Left ventricle myocardium superior (tissue), 1 donor: Measurements from ENCODE around the gene PKD2. TPM values are rescaled to one million over a fixed set of nuclear protein-coding genes. Genes with fewer than 3 reads are reported as not detected.
A peak's percentile ranks its signal among the peaks of the same experiment; 100 is the strongest.

ENCODE experiments used
- ATAC-seq: fragments of 200-7000 bp; cut with Tn5 transposase; one replicate; pipeline ENCODE4 v1.9.1; 2020; ENCODE audit warnings: mild to moderate bottlenecking, moderate library complexity
- DNase-seq: peaks from one replicate; pipeline ENCODE4 v3.0.0-alpha.2; 2020
- intact Hi-C: fragments of 100-400 bp; cut with micrococcal nuclease; formaldehyde crosslinking; loops from one replicate; pipeline ENCODE4 v1.11.0; 2022
- total RNA-seq: library from RNA; stranded (reverse); fragmentation: NEBNext Ultra II Directional; extraction: Animal tissue kit (Norgen Biotek cat#: 25700); gene quantifications from one replicate; pipeline ENCODE4 v1.2.1, GENCODE V29; 2021
- donor health status: DM: no; HTN: yes; CAD: no; lungs with severe emphysema.

PKD2 gene
- total RNA-seq, 1 donor from 2014 or later, result 13.3 TPM

DNA sequence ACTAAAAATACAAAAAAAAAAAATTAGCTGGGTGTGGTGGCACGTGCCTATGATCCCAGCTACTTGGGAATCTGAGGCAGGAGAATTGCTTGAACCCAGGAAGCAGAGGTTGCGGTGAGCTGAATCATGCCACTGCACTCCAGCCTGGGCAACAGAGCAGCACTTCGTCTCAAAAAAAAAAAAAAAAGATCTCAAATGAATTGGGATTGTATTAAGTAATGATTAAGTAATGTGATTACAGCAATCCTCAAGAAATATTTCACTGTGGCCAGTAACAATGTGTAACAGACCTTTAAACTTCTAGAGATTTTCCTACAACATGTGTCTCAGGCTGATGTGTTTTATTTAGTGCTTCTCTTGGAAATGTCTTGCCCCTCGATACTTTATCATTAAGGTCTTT is 46.8 kb downstream of the PKD2 start:
- intact Hi-C loops, result no loop called here
- ATAC-seq, result no peak
- no peak for DNase-seq

GRCh38 chr4:88054901-88055300 is 47.5 kb downstream of the PKD2 start:
- DNase-seq (no peak), ATAC-seq (peak; percentile 71)
- intact Hi-C loops, result no loop called here

DNA sequence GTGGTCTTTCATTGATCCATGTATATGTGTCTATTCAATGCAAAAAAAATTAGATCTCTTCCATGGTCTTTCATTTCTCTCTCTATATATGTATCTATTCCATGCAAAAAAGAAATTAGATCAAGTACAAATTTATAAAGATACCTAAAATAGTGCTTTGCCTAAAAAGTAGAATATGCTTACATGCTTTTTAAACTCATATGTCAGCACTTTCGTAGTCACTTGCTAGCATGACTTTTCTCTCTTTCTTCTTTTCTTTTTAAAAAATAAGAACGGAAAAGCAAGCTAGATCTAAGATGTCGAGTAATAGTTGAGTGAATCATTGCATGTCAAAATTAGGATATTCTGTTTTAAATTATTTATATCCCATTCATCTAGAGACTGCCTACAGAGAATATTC is 50.9 kb downstream of the PKD2 start:
- ATAC-seq (no peak), DNase-seq (no peak)
- intact Hi-C loops, result no loop called here

DNA sequence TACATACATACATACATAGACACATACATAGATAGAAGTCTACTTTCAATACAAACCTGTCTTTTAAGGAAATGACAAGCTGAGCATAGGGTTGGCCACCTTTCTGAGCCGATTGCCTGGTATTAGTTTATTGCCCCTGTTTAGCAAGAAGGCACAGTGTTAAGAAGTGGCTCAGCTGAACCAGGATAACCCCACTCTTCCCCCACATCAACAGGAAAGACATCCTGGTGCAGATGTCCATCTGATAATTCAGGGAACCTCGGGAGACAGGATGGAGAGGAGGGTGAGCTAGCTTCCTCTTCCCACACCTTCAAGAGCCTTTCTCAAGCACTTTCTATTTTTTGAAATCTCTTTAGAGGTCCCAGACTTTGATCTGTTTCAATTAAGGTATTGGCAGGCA is 52.3 kb downstream of the PKD2 start:
- no peak for ATAC-seq
- intact Hi-C loops, result no loop called here
- no peak for DNase-seq

- no peak for DNase-seq
- ATAC-seq, result no peak
- intact Hi-C loops, result no loop called here
Measured at GRCh38 chr4:88060431-88060830, 53.0 kb downstream of the PKD2 start.

GRCh38 chr4:88062311-88062710 is 54.9 kb downstream of the PKD2 start:
- ATAC-seq (no peak), DNase-seq (no peak)
- intact Hi-C loops, result no loop called here

- DNase-seq, result no peak
- no peak for ATAC-seq
- intact Hi-C loops, result no loop called here
Measured at GRCh38 chr4:88062843-88063242, 55.4 kb downstream of the PKD2 start.

DNA sequence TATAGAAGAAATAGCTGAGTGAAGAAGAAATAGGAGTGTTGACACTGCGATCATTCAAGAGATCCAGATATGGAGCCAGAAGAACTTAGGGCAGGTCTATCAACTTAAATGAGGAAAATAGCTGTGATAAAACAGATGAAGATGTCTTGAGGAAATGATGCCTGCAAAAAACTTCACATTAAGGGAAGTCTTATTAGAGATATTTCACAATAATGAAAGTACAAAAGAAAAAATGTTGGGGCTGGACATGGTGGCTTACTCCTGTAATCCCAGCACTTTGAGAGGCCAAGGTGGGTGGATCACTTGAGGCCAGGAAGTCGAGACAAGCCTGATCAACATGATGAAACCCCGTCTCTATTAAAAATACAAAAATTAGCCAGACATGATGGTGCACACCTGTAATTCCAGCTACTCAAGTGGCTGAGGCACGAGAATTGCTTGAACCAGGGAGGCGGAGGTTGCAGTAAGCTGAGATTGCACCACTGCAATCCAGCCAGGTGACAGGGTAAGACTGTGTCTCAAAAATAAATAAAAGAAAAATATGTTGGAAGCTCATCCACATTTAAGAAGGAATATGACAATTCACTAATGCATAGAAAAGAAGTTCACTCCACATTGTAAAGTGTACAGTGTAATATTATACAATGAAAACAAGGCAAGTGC is 56.3 kb downstream of the PKD2 start:
- intact Hi-C loops, result no loop called here
- no peak for ATAC-seq
- DNase-seq, result no peak

DNA sequence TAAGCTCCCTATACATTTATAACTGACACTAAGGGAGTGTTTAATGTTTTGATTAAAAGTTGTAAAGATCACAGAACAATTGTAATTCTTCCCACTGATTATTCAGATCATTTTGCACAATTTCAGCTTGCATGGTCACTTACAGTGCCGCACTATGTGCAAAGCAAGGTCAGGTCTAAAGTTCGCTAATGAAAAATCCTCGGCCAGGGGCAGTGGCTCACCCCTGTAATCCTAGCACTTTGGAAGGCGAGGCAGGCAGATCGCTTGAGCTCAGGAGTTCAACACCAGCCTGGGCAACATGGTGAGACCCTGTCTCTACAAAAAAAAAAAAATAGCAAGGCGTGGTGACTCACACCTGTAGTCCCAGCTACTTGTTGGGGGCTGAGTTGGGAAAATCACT is 57.0 kb downstream of the PKD2 start:
- no peak for ATAC-seq

DNA sequence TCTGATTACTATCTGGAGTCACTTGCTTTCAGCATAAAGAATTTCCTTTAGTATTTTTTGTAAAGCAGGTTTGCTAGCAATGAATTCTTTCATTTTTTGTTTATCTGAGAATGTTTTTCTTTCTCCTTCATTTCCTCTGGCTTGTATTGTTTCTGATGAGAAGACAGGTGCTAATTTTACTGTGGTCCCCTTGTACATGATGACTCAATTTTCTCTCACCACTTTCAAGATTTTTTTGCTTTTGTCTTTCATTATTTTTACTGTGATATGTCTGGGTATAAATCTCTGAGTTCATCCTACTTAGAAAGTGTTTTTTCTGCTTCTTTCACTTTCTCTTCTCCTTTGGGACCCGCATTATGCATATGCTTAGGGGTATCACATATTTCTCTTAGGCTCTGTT is 62.6 kb downstream of the PKD2 start:
- intact Hi-C loops, result no loop called here
- DNase-seq (no peak), ATAC-seq (no peak)

More for the DNA sequence above, 57.0 kb downstream of the PKD2 start:
- intact Hi-C loops, result no loop called here
- no peak for DNase-seq

GRCh38 chr4:88075336-88075735 is 67.9 kb downstream of the PKD2 start:
- ATAC-seq (no peak), DNase-seq (no peak)
- intact Hi-C loops, result no loop called here

DNA sequence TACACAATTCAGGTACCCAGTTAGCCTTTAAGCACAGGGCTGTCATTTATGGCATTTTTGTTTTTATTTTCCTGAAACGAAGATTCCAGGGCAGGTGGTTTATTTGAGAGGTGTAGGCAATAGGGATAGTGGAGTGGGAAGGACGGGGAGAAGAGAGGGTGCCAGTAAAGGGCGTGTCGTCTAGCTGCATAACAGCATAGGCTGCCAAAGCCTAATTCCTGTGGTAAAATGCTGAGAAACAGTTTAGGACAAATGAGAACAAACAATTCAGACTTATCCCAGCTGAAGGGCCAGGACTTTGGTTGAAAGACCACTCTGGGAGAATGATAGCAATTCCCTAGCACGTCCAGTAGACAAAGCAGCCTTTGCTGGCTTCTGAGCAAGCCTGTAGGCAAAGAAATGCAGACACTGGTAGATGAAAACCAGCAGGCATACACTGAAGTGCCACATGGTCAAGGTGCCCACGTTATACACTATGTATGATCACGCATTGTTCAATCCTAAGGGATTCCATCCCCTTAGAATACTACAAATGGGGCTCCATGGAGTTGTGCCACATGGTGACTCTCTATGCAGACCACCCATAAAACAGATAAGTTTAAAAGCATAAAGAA is 70.6 kb downstream of the PKD2 start:
- intact Hi-C loops, result no loop called here
- no peak for DNase-seq
- ATAC-seq, result no peak

GRCh38 chr4:88078579-88078978 is 71.1 kb downstream of the PKD2 start:
- DNase-seq, result no peak
- intact Hi-C loops, result no loop called here
- ATAC-seq, result no peak

DNA sequence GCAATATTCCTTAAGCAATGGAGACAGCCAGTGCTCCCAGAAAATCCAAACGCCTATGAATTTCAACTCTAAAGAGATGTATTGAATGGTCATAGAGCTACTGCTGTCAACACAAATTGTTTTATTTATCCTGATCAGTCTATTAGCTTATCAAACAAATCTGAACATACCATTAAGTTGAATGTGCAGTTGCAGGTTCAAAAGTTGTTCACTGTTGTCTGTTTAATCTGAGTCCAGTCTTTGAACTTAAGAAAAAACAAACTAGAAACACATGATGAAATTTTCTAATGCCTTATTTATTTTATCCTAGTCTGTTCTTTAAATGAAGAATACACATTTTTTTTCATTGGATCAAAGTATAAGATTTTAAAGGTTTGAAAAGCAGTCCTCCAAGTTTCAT is 73.2 kb downstream of the PKD2 start:
- DNase-seq (no peak), ATAC-seq (no peak)
- intact Hi-C loops, result no loop called here

DNA sequence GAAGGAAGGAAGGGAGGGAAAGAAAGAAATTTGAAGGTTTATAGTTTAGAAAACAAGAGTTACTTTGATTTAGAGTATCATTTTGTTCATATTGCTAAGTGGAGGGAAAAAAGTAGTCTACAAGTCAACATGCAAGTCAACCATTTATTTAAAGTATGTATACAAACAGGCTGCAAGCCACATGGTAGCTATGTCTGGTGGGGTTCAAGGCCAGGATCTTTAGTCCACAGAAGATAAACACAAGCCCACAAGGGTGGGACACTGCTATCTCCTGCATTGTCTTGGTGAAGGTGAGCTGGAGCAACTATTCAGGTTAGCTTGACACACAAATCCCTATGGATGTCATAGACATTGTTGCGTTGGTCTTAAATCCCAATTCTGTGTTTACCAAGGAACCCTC is 79.6 kb downstream of the PKD2 start:
- no peak for DNase-seq
- ATAC-seq, result no peak

DNA sequence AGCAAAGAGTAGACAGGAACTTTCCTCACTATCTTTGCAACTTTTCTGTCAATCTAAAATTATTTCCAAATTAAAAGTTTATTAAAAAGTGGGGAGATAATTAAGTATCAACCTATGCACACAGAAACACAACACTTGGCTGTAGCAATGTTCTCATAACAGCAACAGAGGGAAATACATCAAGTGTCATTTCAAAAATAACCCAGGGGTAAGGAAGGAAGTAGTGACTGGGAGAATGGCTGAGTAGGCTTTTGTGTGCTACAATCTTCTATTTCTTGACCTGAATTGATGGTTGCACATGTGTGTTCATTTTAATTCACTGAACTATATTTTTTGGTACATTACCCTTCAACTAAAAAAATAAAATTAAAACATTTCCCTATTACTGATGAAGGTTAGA is 83.5 kb downstream of the PKD2 start:
- intact Hi-C loops, result no loop called here
- peak; percentile 51 for ATAC-seq

More for the DNA sequence above, 79.6 kb downstream of the PKD2 start:
- intact Hi-C loops, result no loop called here

DNA sequence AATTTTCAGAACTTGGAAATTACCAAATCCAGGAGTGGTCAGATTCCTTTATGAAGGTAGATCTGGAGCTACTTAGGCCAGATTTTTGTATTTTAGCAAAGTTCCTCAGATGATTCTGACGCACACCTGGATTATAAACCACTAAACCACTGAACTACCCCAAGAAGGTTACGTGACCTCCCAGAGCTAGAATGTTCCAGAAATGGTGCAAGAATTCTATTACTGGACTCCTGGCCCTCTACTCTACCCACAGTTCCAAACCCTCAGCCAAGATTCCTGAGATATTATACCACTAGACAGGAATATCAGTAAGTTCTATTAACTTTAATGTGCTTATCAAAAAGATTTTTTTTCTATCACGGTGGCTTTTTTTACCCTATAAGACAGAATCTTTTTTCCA is 83.9 kb downstream of the PKD2 start:
- intact Hi-C loops, result no loop called here
- DNase-seq, result no peak
- peak; percentile 29 for ATAC-seq

More for the DNA sequence above, 83.5 kb downstream of the PKD2 start:
- no peak for DNase-seq

DNA sequence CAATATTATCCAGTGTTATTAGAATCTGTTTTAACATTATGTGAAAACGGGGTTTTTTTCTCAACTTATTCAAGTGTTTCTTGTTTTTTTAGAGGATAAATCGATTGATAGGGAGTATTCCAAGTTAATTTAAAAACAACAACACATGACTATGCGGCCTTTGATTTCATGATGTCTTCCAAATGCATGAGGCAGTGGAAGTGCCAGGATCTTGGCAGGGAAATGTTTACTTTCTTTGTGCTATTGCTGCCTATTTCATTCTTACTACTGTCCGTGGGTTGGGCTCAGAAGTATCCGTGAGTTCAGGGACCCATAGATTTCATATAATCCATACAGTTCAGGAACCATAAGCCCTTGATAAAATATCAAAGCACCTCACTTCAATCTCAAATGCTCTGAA is 86.4 kb downstream of the PKD2 start:
- intact Hi-C loops, result no loop called here
- ATAC-seq, result no peak
- no peak for DNase-seq

DNA sequence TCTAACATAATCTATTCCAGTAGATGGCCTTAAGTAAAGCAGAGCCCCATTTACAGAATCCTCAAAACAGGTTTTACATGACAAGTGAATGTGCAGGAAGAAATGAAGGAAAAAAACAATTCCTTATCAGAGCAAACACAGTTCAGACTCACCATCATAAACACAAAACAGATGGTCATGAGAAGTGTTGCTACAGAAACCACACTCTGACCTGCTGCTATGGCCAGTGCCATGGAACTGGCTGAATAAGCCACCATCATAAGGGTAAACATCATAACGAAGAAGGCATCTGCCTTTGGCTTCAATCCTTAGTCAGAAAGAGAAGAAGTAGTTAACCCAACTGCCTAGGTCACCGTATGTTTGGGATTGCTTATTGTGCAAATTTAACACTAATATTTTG is 89.9 kb downstream of the PKD2 start:
- ATAC-seq, result no peak
- intact Hi-C loops, result no loop called here
- no peak for DNase-seq

GRCh38 chr4:88097781-88098180 is 90.3 kb downstream of the PKD2 start:
- ATAC-seq (no peak), DNase-seq (no peak)
- intact Hi-C loops, result no loop called here

- intact Hi-C loops, result no loop called here
- ATAC-seq (no peak), DNase-seq (no peak)
Measured at GRCh38 chr4:88098993-88099752, 91.7 kb downstream of the PKD2 start.
